HG02678 (cell line): ENCODE data around the gene CEBPG.
A peak's percentile ranks its signal among the peaks of the same experiment; 100 is the strongest.

Experiments used
- ATAC-seq: cut with Tn5 transposase; IDR thresholded peaks from one replicate; pipeline ENCODE4 v1.9.1; 2021; ENCODE audit warnings: mild to moderate bottlenecking, moderate library complexity; ENCODE audit not compliant: unreplicated experiment

CEBPG gene

DNA sequence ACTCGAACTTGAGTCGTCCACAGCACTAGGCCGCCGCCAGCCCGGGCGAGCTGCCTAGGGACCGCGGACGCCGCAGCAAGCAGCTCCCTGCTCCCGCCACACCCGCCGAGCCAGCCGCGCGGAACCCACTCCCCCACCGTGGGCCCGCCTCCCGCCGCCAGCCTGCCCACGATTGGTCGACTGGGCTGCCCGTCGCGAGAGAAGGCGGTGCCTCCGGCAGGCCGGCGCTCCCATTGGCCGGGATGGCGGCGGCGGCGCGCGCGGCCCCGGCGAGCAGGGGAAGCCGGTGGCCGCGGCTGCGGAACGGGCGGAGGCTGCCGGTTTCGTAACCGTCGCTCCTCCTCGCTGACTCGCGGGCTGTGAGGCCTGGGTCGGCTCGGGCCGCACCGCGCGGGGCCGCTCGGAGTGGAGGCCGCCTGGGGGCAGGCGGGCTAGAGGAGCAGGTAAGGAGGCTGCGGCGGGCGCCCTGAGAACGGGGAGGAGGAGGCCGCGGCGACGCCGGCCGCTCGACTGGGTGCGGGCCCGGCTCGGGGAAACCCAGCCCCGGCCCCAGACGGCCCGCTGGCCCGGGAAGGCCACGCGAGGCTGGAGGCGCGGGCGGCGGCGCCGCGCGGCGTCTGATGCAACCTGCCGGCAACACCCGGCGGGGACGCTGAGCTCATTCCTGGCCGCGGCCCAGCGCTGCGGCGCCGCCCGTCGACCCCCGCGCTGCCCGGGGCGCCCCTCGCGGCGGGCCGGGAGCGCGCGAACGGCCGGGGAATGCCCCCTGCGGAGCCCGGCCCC, at the start of gene CEBPG:
TSS of gene CEBPG (plus strand) at position 257 of the 783 bp plus-strand sequence. CDS start 5,531 bp downstream, outside the sequence.
- ATAC-seq = peak; percentile 91

- no peak for ATAC-seq
These were observed 48.9 kb upstream of the CEBPG start for GRCh38 chr19:33324628-33325027.

DNA sequence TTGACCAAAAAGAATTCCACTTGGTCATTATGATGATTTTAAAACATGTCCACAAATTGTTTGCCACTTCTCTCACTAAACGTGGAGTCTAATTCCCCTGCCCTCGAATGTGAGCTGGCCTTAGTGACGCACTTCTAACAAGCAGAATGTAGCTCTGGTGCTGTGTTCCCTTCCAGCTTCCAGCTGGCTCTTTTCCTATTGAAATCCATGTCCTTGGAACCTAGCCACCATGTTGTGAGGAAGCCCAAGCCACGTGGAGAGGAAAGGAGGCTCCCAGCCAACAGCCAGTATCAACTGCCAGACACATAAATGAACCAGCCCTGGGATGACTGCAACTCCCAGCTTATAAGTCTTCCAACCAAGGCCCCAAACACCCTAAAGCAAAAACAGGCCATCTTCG, 47.6 kb upstream of the CEBPG start:
- ATAC-seq = no peak

DNA sequence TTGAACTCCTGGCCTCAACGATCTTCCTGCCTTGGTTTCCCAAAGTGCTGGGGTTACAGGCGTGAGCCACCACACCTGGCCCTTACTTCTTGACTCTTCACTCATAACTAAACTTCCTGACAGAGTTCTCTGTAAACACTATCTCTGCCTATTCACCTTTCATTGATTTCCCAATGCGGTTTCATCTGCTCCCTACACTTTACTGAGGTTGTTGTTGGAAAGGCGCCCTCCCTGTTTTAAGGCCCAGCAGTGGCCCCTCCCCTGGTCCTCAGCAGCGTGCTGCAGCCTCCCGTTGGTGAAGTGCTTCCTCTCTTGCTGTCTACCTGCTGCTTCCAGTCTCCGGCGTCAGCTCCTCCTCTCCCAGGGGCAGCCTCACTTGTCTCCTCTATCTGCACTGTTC, 44.4 kb upstream of the CEBPG start:
- ATAC-seq = no peak

- no peak for ATAC-seq
These were observed 43.8 kb upstream of the CEBPG start for GRCh38 chr19:33329736-33330135.

- ATAC-seq = no peak
These were observed 41.3 kb upstream of the CEBPG start for GRCh38 chr19:33332248-33332647.

DNA sequence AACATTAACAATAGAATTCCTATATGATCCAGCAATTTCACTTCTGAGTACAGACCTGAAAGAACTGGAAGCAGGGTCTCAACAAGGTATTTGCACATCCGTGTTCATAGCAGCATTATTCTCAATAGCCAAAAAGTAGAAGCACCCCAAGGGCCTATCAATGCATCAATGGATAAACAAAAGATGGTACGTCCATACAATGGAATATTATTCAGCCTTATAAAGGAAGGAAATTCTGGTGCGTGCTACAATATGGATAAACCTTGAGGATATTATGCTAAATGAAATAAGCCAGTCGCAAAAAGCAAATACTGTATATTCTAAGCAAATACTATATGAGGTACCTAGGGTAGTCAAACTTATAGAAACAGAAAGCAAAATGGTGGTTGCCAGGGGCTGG, 40.4 kb upstream of the CEBPG start:
- no peak for ATAC-seq

DNA sequence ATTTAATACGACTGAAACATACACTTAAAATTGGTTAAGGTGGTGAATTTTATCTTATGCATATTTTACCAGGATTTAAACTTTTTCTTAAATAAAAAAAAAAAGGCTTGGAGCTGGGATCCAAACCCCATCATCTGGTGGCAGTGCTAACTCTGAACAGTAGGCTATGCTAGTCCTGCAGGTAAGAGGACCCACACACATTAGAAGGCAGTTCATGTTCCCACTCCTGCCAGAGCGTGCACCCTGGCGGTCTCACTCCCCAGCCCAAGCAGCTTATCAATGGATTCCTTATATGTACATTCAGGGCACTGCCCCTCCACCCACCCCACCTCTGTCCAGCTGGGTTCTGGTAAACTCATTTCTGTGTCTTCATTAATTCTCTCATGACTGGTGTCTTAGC, 39.9 kb upstream of the CEBPG start:
- ATAC-seq = no peak

GRCh38 chr19:33334271-33334670, 39.2 kb upstream of the CEBPG start:
- ATAC-seq = no peak

GRCh38 chr19:33335446-33335845, 38.1 kb upstream of the CEBPG start:
- no peak for ATAC-seq

GRCh38 chr19:33339016-33339984, 34.2 kb upstream of the CEBPG start:
- ATAC-seq = no peak

GRCh38 chr19:33340991-33341390, 32.5 kb upstream of the CEBPG start:
- no peak for ATAC-seq

GRCh38 chr19:33343301-33343700, 30.2 kb upstream of the CEBPG start:
- no peak for ATAC-seq

GRCh38 chr19:33343859-33344572, 29.5 kb upstream of the CEBPG start:
- ATAC-seq = no peak

GRCh38 chr19:33344573-33344925, 29.0 kb upstream of the CEBPG start:
- no peak for ATAC-seq

DNA sequence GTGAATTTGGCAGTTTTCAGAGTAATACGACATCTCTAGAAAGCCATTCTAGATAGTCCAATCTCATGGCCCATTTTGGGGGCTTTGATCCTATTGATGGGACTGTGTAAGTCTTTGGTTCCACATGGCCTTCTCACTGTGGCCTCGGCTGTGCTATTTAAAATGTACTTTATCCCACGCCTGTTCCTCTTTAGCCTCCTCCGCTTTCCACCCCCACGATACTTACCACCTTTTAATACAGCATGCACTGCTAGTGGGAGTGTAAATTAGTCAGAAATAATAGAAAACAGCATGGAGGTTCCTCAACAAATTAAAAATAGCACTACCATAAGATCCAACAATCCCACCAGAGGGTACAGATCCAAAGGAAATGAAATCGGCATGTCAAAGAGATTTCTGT, 28.3 kb upstream of the CEBPG start:
- no peak for ATAC-seq

GRCh38 chr19:33346665-33347064, 26.8 kb upstream of the CEBPG start:
- ATAC-seq = no peak

DNA sequence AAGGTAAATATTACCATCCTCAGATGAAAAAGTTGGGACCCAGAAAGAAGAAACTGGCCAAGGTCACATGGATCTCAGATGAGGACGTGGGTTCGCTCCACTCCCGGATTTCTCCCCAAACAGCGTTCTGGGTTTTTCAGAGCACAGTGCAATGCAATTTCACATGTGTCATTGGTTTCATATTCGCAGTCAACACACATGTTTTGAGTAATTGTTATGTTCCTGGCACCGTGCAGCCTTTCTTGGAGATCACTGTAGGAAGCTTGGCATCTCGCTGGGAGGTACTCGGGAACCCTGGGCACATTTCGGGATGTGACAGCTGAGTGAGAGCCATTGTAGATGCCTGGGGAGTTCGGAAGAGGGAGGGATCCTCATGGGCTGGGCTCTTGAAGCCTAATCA, 26.2 kb upstream of the CEBPG start:
- ATAC-seq = no peak

DNA sequence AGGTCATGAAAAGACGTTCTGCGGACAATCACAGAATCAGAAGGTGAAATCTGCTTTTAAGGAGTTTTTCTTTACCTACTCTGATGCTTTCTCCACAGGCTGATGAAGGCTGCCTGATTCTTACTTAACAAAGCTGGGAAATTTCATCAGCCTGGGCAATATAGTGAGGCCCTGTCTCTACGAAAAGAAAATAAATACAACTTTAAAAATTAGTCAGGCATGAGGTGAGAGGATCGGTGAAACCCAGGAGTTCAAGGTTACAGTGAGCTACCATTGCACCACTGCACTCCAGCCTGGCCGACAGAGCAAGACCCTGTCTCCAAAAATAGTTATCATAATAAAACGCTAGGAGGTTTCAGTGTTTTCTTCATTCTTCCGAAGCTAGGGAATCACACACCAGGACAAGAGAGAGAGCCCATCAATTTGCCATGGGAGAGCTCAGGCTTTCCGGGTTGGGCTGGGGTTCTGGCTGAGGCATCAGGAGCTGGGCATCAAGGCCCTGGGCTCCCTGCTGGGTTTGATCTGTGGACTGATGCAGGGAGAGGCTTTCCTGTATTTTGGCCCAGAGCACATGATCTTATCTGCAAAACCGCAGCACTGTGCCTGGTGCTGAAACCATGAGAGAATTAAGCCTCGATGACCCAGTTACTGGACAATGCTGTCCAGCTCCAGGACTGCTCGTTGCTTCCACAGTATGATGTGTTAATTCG, 25.1 kb upstream of the CEBPG start:
- ATAC-seq = no peak
